NB4 (cell line): Measurements from ENCODE around the gene HYLS1.

Experiments
- POLR2A ChIP-seq: IDR thresholded peaks from 2 replicates; pipeline ENCODE4 v1.6.1; 2011; ENCODE audit warnings: mild to moderate bottlenecking; ENCODE audit not compliant: insufficient read length; ENCODE audit errors: extremely low read depth
- TF ChIP-seq, protein P1 (sequence below): IDR thresholded peaks from one replicate; pipeline ENCODE4 v1.5.1; 2012; ENCODE audit warnings: low read depth, low read length
- TF ChIP-seq, protein P2 (sequence below): IDR thresholded peaks from 2 replicates; pipeline ENCODE4 v1.6.1; 2011; ENCODE audit warnings: low read depth, low read length

- TF ChIP-seq POLR2A: no peak
- TF ChIP-seq, protein P1, sequence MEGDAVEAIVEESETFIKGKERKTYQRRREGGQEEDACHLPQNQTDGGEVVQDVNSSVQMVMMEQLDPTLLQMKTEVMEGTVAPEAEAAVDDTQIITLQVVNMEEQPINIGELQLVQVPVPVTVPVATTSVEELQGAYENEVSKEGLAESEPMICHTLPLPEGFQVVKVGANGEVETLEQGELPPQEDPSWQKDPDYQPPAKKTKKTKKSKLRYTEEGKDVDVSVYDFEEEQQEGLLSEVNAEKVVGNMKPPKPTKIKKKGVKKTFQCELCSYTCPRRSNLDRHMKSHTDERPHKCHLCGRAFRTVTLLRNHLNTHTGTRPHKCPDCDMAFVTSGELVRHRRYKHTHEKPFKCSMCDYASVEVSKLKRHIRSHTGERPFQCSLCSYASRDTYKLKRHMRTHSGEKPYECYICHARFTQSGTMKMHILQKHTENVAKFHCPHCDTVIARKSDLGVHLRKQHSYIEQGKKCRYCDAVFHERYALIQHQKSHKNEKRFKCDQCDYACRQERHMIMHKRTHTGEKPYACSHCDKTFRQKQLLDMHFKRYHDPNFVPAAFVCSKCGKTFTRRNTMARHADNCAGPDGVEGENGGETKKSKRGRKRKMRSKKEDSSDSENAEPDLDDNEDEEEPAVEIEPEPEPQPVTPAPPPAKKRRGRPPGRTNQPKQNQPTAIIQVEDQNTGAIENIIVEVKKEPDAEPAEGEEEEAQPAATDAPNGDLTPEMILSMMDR: no peak
- TF ChIP-seq, protein P2, sequence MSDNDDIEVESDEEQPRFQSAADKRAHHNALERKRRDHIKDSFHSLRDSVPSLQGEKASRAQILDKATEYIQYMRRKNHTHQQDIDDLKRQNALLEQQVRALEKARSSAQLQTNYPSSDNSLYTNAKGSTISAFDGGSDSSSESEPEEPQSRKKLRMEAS: no peak
Measured at GRCh38 chr11:125902277-125902926, 14.9 kb downstream of the HYLS1 start.
